ENCODE measurements around the gene LGR4. TPM values are rescaled to one million over a fixed set of nuclear protein-coding genes. Genes with fewer than 3 reads are reported as not detected.
A peak's percentile ranks its signal among the peaks of the same experiment; 100 is the strongest.

Gene LGR4
- total and polyA plus RNA-seq, 2 of the 13 experiments (the other 11 are each of a cell fraction or from before 2014, with no cell fraction given): 42.1 to 68.7 TPM

DNA sequence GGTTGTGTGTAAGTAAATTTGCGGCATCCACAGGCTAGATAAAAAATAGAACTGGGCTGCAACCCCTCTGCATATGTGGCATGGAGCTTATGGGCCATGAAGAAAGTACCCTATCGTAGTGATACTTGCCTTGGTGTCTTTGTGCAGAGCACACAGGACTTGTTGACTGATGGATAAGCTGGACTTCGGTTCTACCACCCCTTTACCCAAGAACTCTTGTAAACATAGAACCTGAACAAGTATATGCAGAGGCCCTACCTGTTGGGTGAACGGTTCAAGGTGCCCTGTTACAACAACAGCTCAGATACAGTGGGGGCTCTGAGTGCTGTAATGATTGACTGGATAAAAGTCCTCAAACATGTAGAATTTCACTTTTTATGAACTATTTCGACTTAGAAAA lies 3.0 kb upstream of the LGR4 start (continued):
- TF ChIP-seq KDM6A (CRISPR knock-in tag; IDR thresholded peaks at IDR 0.05; ENCODE audit: low read depth) (peak; percentile 87), ZNF160 (CRISPR knock-in tag; IDR thresholded peaks at IDR 0.05) (no peak), ZNF674 (CRISPR knock-in tag; IDR thresholded peaks at IDR 0.05; ENCODE audit: low read depth) (no peak), BRCA1 (CRISPR knock-in tag; IDR thresholded peaks at IDR 0.05) (no peak), ZNF766 (CRISPR knock-in tag; IDR thresholded peaks at IDR 0.05; ENCODE audit: borderline replicate concordance) (no peak), BORCS8-MEF2B (CRISPR knock-in tag; IDR thresholded peaks at IDR 0.05) (no peak), ZNF841 (CRISPR knock-in tag; IDR thresholded peaks at IDR 0.05; ENCODE audit: borderline replicate concordance) (no peak), RAD51 (IDR thresholded peaks at IDR 0.05; ENCODE audit: borderline replicate concordance) (no peak), HBP1 (CRISPR knock-in tag; IDR thresholded peaks at IDR 0.05; ENCODE audit: low read depth) (no peak), DR1 (CRISPR knock-in tag; IDR thresholded peaks at IDR 0.05) (peak; percentile 38; the same call in 1 of the 2 replicates), ETV6 (CRISPR knock-in tag; conservative IDR thresholded peaks at IDR 0.05) (no peak), HNRNPL (IDR thresholded peaks at IDR 0.05; ENCODE audit: low read depth, low read length) (no peak), NFIC (IDR thresholded peaks at IDR 0.05; ENCODE audit: low read length) (peak; percentile 51; the same call in 1 of the 2 replicates), CHD4 (IDR thresholded peaks at IDR 0.05; ENCODE audit: borderline replicate concordance, low read length) (no peak), ETV5 (CRISPR knock-in tag; IDR thresholded peaks at IDR 0.05; ENCODE audit: borderline replicate concordance) (no peak; the same call in 1 of the 2 replicates), HNF4A (CRISPR knock-in tag; IDR thresholded peaks at IDR 0.05) (peak; percentile 97), ZNF3 (CRISPR knock-in tag; IDR thresholded peaks at IDR 0.05) (no peak), SETDB1 (CRISPR knock-in tag; IDR thresholded peaks at IDR 0.05; ENCODE audit: borderline replicate concordance) (no peak)
- TF ChIP-seq, protein P1, sequence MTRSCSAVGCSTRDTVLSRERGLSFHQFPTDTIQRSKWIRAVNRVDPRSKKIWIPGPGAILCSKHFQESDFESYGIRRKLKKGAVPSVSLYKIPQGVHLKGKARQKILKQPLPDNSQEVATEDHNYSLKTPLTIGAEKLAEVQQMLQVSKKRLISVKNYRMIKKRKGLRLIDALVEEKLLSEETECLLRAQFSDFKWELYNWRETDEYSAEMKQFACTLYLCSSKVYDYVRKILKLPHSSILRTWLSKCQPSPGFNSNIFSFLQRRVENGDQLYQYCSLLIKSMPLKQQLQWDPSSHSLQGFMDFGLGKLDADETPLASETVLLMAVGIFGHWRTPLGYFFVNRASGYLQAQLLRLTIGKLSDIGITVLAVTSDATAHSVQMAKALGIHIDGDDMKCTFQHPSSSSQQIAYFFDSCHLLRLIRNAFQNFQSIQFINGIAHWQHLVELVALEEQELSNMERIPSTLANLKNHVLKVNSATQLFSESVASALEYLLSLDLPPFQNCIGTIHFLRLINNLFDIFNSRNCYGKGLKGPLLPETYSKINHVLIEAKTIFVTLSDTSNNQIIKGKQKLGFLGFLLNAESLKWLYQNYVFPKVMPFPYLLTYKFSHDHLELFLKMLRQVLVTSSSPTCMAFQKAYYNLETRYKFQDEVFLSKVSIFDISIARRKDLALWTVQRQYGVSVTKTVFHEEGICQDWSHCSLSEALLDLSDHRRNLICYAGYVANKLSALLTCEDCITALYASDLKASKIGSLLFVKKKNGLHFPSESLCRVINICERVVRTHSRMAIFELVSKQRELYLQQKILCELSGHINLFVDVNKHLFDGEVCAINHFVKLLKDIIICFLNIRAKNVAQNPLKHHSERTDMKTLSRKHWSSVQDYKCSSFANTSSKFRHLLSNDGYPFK (CRISPR knock-in tag; IDR thresholded peaks at IDR 0.05; ENCODE audit: borderline replicate concordance): no peak
- TF ChIP-seq, protein P2, sequence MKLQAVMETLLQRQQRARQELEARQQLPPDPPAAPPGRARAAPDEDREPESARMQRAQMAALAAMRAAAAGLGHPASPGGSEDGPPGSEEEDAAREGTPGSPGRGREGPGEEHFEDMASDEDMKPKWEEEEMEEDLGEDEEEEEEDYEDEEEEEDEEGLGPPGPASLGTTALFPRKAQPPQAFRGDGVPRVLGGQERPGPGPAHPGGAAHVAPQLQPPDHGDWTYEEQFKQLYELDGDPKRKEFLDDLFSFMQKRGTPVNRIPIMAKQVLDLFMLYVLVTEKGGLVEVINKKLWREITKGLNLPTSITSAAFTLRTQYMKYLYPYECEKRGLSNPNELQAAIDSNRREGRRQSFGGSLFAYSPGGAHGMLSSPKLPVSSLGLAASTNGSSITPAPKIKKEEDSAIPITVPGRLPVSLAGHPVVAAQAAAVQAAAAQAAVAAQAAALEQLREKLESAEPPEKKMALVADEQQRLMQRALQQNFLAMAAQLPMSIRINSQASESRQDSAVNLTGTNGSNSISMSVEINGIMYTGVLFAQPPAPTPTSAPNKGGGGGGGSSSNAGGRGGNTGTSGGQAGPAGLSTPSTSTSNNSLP (IDR thresholded peaks at IDR 0.05; ENCODE audit: low read depth, low read length): 0 out of 2 replicates have a peak, but pooled peaks have one; percentile 50
- TF ChIP-seq, protein P3, sequence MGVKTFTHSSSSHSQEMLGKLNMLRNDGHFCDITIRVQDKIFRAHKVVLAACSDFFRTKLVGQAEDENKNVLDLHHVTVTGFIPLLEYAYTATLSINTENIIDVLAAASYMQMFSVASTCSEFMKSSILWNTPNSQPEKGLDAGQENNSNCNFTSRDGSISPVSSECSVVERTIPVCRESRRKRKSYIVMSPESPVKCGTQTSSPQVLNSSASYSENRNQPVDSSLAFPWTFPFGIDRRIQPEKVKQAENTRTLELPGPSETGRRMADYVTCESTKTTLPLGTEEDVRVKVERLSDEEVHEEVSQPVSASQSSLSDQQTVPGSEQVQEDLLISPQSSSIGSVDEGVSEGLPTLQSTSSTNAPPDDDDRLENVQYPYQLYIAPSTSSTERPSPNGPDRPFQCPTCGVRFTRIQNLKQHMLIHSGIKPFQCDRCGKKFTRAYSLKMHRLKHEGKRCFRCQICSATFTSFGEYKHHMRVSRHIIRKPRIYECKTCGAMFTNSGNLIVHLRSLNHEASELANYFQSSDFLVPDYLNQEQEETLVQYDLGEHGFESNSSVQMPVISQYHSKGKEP (CRISPR knock-in tag; IDR thresholded peaks at IDR 0.05): no peak
- TF ChIP-seq, protein P4, sequence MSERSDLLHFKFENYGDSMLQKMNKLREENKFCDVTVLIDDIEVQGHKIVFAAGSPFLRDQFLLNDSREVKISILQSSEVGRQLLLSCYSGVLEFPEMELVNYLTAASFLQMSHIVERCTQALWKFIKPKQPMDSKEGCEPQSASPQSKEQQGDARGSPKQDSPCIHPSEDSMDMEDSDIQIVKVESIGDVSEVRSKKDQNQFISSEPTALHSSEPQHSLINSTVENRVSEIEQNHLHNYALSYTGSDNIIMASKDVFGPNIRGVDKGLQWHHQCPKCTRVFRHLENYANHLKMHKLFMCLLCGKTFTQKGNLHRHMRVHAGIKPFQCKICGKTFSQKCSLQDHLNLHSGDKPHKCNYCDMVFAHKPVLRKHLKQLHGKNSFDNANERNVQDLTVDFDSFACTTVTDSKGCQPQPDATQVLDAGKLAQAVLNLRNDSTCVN (CRISPR knock-in tag; IDR thresholded peaks at IDR 0.05; ENCODE audit: borderline replicate concordance): peak; percentile 64; the same call in 1 of the 2 replicates

All from HepG2 (cell line).